ENCODE data around the gene RGMA. TPM values are rescaled to one million over a fixed set of nuclear protein-coding genes. Genes with fewer than 3 reads are reported as not detected.

The RGMA gene
- total RNA-seq, 2 donors from 2014 or later, result 37.7 to 67.1 TPM

GRCh38 chr15:93127286-93127685 is 38.3 kb upstream of the RGMA start:
- H3K27me3 Mint-ChIP-seq (ENCODE audit: insufficient read depth), result peaks cover 12% of the 10 kb centered on the region
- no peak for DNase-seq
- peaks cover 4% of the 10 kb centered on the region for H3K4me1 ChIP-seq (ENCODE audit: control insufficient read depth, insufficient read depth, low read length)
- WGBS, 2 experiments (ENCODE audit: insufficient coverage in 1 of 2, insufficient read length in 1 of 2), result 81 to 84% methylated on average over 5 to 6 of the region's 6 CpGs
- no peaks in the 10 kb centered on the region for H3K9me3 ChIP-seq (ENCODE audit: control insufficient read depth, low read length)
- no peak overlapping the region for H3K9ac ChIP-seq (ENCODE audit: extremely low read depth, low read length, poor library complexity, severe bottlenecking)
- no peak for TF ChIP-seq CTCF (conservative IDR thresholded peaks at IDR 0.05)
- no peak overlapping the region for H3K4me3 ChIP-seq (ENCODE audit: low read length)
- no peak overlapping the region for H3K27ac ChIP-seq (ENCODE audit: low read depth, low read length)
- peaks cover 16% of the 10 kb centered on the region for H3K4me1 Mint-ChIP-seq
- H3K36me3 Mint-ChIP-seq (ENCODE audit: low read depth), result no peaks in the 10 kb centered on the region
- no peaks in the 10 kb centered on the region for H3K9me3 Mint-ChIP-seq
- no peaks in the 10 kb centered on the region for H3K27me3 ChIP-seq (ENCODE audit: control insufficient read depth, insufficient read depth, low read length, poor library complexity, severe bottlenecking)
- no peaks in the 10 kb centered on the region for H3K36me3 ChIP-seq (ENCODE audit: control insufficient read depth, insufficient read depth, low read length)
- no peak overlapping the region for H3K27ac Mint-ChIP-seq
- no peak overlapping the region for H3K4me3 Mint-ChIP-seq

GRCh38 chr15:93126599-93126998 is 37.6 kb upstream of the RGMA start:
- no peaks in the 10 kb centered on the region for H3K36me3 Mint-ChIP-seq (ENCODE audit: low read depth)
- Histone ChIP-seq H3K9me3 (ENCODE audit: control insufficient read depth, low read length) (no peaks in the 10 kb centered on the region), H3K4me3 (ENCODE audit: low read length) (no peak overlapping the region), H3K4me1 (ENCODE audit: control insufficient read depth, insufficient read depth, low read length) (peaks cover 4% of the 10 kb centered on the region), H3K9ac (ENCODE audit: extremely low read depth, low read length, poor library complexity, severe bottlenecking) (no peak overlapping the region), H3K27ac (ENCODE audit: low read depth, low read length) (no peak overlapping the region), H3K27me3 (ENCODE audit: control insufficient read depth, insufficient read depth, low read length, poor library complexity, severe bottlenecking) (no peaks in the 10 kb centered on the region), H3K36me3 (ENCODE audit: control insufficient read depth, insufficient read depth, low read length) (no peaks in the 10 kb centered on the region)
- H3K4me3 Mint-ChIP-seq, result no peak overlapping the region
- H3K27ac Mint-ChIP-seq, result no peak overlapping the region
- peaks cover 9% of the 10 kb centered on the region for H3K27me3 Mint-ChIP-seq (ENCODE audit: insufficient read depth)
- DNase-seq, result no peak
- H3K9me3 Mint-ChIP-seq, result no peaks in the 10 kb centered on the region
- peaks cover 16% of the 10 kb centered on the region for H3K4me1 Mint-ChIP-seq
- no peak for TF ChIP-seq CTCF (conservative IDR thresholded peaks at IDR 0.05)
- 91 to 95% methylated on average over 8 of the region's 8 CpGs for WGBS, 2 experiments (ENCODE audit: insufficient coverage in 1 of 2, insufficient read length in 1 of 2)

- no peak for DNase-seq
- H3K9me3 ChIP-seq (ENCODE audit: control insufficient read depth, low read length), result no peaks in the 10 kb centered on the region
- no peak overlapping the region for H3K9ac ChIP-seq (ENCODE audit: extremely low read depth, low read length, poor library complexity, severe bottlenecking)
- H3K27me3 ChIP-seq (ENCODE audit: control insufficient read depth, insufficient read depth, low read length, poor library complexity, severe bottlenecking), result no peaks in the 10 kb centered on the region
- H3K4me3 ChIP-seq (ENCODE audit: low read length), result no peak overlapping the region
- H3K36me3 ChIP-seq (ENCODE audit: control insufficient read depth, insufficient read depth, low read length), result no peaks in the 10 kb centered on the region
- no peak overlapping the region for H3K4me3 Mint-ChIP-seq
- peaks cover 16% of the 10 kb centered on the region for H3K4me1 Mint-ChIP-seq
- no peak overlapping the region for H3K27ac ChIP-seq (ENCODE audit: low read depth, low read length)
- H3K9me3 Mint-ChIP-seq, result no peaks in the 10 kb centered on the region
- peaks cover 4% of the 10 kb centered on the region for H3K4me1 ChIP-seq (ENCODE audit: control insufficient read depth, insufficient read depth, low read length)
- H3K36me3 Mint-ChIP-seq (ENCODE audit: low read depth), result no peaks in the 10 kb centered on the region
- H3K27ac Mint-ChIP-seq, result no peak overlapping the region
- H3K27me3 Mint-ChIP-seq (ENCODE audit: insufficient read depth), result peaks cover 9% of the 10 kb centered on the region
- WGBS, 2 experiments (ENCODE audit: insufficient coverage in 1 of 2, insufficient read length in 1 of 2), result 94 to 100% methylated on average over 3 of the region's 3 CpGs
- no peak for TF ChIP-seq CTCF (conservative IDR thresholded peaks at IDR 0.05)
These were observed 37.1 kb upstream of the RGMA start for GRCh38 chr15:93126148-93126547.

All from endodermal cell (in vitro differentiated cells).